ENCODE results near the gene POFUT2. TPM values are rescaled to one million over a fixed set of nuclear protein-coding genes. Genes with fewer than 3 reads are reported as not detected.

Gene POFUT2
- total RNA-seq, 4 donors from 2014 or later, result 29.9 to 79.3 (median 33.3) TPM

DNA sequence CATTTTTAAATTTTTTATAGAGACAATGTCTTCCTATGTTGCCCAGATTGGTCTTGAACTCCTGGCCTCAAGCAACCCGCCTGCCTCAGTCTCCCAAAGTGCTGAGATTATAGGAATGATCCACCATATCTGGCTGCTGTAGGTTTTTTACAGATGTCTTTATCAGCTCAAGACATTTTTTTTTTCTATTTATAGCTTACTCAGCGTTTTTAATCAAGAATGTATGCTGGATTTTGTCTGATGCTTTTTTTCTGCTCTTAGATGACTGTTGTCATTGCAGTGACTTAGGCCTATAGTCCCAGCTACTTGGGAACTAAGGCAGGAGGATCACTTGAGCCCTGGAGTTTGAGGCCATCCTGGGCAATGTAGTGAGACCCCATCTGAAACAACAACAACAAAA is 72.5 kb downstream of the POFUT2 start:
- no peak for DNase-seq
- H3K4me1 ChIP-seq, result no peaks in the 10 kb centered on the region
- H3K9me3 ChIP-seq, result peaks cover 4% of the 10 kb centered on the region in 2 donors
- H3K27me3 ChIP-seq, result no peaks in the 10 kb centered on the region
- no peak overlapping the region for H3K27ac ChIP-seq
- in situ Hi-C loops (cut with MboI; ENCODE audit: low pct_ligation_motif_present in 1 of 4, low pct_unique_long_range_greater_than_20kb in 1 of 4, low sequenced_read_pairs in 3 of 4) (no loop called here), intact Hi-C loops (cut with DNase I; ENCODE audit: low total_unique reads) (no loop called here)
- no peak overlapping the region for H3K4me3 ChIP-seq
- TF ChIP-seq POLR2A (IDR thresholded peaks at IDR 0.05), result no peak
- TF ChIP-seq, protein P1, sequence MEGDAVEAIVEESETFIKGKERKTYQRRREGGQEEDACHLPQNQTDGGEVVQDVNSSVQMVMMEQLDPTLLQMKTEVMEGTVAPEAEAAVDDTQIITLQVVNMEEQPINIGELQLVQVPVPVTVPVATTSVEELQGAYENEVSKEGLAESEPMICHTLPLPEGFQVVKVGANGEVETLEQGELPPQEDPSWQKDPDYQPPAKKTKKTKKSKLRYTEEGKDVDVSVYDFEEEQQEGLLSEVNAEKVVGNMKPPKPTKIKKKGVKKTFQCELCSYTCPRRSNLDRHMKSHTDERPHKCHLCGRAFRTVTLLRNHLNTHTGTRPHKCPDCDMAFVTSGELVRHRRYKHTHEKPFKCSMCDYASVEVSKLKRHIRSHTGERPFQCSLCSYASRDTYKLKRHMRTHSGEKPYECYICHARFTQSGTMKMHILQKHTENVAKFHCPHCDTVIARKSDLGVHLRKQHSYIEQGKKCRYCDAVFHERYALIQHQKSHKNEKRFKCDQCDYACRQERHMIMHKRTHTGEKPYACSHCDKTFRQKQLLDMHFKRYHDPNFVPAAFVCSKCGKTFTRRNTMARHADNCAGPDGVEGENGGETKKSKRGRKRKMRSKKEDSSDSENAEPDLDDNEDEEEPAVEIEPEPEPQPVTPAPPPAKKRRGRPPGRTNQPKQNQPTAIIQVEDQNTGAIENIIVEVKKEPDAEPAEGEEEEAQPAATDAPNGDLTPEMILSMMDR (IDR thresholded peaks at IDR 0.05), result no peak
- TF ChIP-seq POLR2AphosphoS5 (IDR thresholded peaks at IDR 0.05), result no peak
- no peak for TF ChIP-seq EP300 (IDR thresholded peaks at IDR 0.05; ENCODE audit: low read depth)
- WGBS, 2 donors (ENCODE audit: low coverage in 1 of 2), result 83 to 90% methylated on average over 2 of the region's 2 CpGs
- peaks cover 0 to 4% (median 0%) of the 10 kb centered on the region in 4 donors for H3K36me3 ChIP-seq

Other genes with a start within 250 kb of the POFUT2 start
- 10 to 100 TPM in 3 of 4 donors, 1 to 10 TPM in 1; 6.8 to 32.2 (median 17.3) TPM for gene ADARB1, start 213.3 kb downstream of the POFUT2 start, total RNA-seq
- 100 to 1,000 TPM in 1 of 4 donors, 10 to 100 TPM in 3; 19.3 to 121 (median 23.3) TPM for gene COL18A1, start 117.3 kb upstream of the POFUT2 start, total RNA-seq